GM19099 (cell line): Measurements from ENCODE around the gene KIF16B.

Experiments
- POLR2A ChIP-seq: IDR thresholded peaks from 3 replicates; pipeline ENCODE4 v1.6.1; 2011; ENCODE audit warnings: low read depth; ENCODE audit not compliant: insufficient read length; ENCODE audit errors: extremely low read depth

KIF16B gene

GRCh38 chr20:16481977-16482376 lies 91.3 kb downstream of the KIF16B start:
- TF ChIP-seq POLR2A: no peak

- TF ChIP-seq POLR2A: no peak
Observed at GRCh38 chr20:16479666-16480065, 93.6 kb downstream of the KIF16B start.

GRCh38 chr20:16477632-16478031 lies 95.6 kb downstream of the KIF16B start:
- TF ChIP-seq POLR2A: no peak

GRCh38 chr20:16476032-16476431 lies 97.2 kb downstream of the KIF16B start:
- TF ChIP-seq POLR2A: no peak

GRCh38 chr20:16475225-16475624 lies 98.0 kb downstream of the KIF16B start:
- no peak for TF ChIP-seq POLR2A

GRCh38 chr20:16474363-16474762 lies 98.9 kb downstream of the KIF16B start:
- no peak for TF ChIP-seq POLR2A

GRCh38 chr20:16472045-16472872 lies 101.0 kb downstream of the KIF16B start:
- TF ChIP-seq POLR2A: no peak

GRCh38 chr20:16469395-16469905 lies 103.8 kb downstream of the KIF16B start:
- TF ChIP-seq POLR2A: no peak

GRCh38 chr20:16462711-16463110 lies 110.5 kb downstream of the KIF16B start:
- no peak for TF ChIP-seq POLR2A

GRCh38 chr20:16459019-16459700 lies 114.1 kb downstream of the KIF16B start:
- TF ChIP-seq POLR2A: no peak

GRCh38 chr20:16457514-16457913 lies 115.7 kb downstream of the KIF16B start:
- no peak for TF ChIP-seq POLR2A

GRCh38 chr20:16455324-16455723 lies 117.9 kb downstream of the KIF16B start:
- TF ChIP-seq POLR2A: no peak

- TF ChIP-seq POLR2A: no peak
Observed at GRCh38 chr20:16451982-16452381, 121.3 kb downstream of the KIF16B start.

- no peak for TF ChIP-seq POLR2A
Observed at GRCh38 chr20:16451001-16451400, 122.2 kb downstream of the KIF16B start.

- TF ChIP-seq POLR2A: no peak
Observed at GRCh38 chr20:16446991-16447390, 126.3 kb downstream of the KIF16B start.

- no peak for TF ChIP-seq POLR2A
Observed at GRCh38 chr20:16446246-16446645, 127.0 kb downstream of the KIF16B start.
